Omental fat pad (tissue), 4 donors: ENCODE results near the gene IFFO2. TPM values are rescaled to one million over a fixed set of nuclear protein-coding genes. Genes with fewer than 3 reads are reported as not detected.

Source experiments
- ATAC-seq: fragments of 150-250 bp; one replicate; pipeline ENCODE4 v1.9.1; 2016; ENCODE audit warnings: mild to moderate bottlenecking, moderate library complexity; ENCODE audit not compliant: low FRiP score
- DNase-seq: peaks from one replicate; pipeline ENCODE4 v3.0.0-alpha.2; 2019; ENCODE audit warnings: low spot score
- CTCF ChIP-seq, 3 donors: fragments of 450-650 bp; IDR thresholded peaks; one replicate each; pipeline ENCODE4 v1.5.1; 2016 to 2017; ENCODE audit warnings: antibody characterized with exemption in 3 of 3, mild to moderate bottlenecking in 3 of 3, moderate library complexity in 2 of 3
- total RNA-seq, 4 donors: library from RNA; depleted of rRNA; stranded (reverse); fragments of >200 nt; gene quantifications; one replicate each; pipeline ENCODE4 v1.1.0, GENCODE V29; 2016

Gene IFFO2
- total RNA-seq, 4 donors from 2014 or later: 2.3 to 12.9 (median 7.7) TPM

GRCh38 chr1:18957532-18958300 lies 1.2 kb upstream of the IFFO2 start:
- no peak for ATAC-seq

GRCh38 chr1:18957136-18957521 lies 653 bp upstream of the IFFO2 start:
- ATAC-seq: no peak
- no peak for TF ChIP-seq CTCF (IDR thresholded peaks at IDR 0.05)

More at GRCh38 chr1:18957532-18958300, 1.2 kb upstream of the IFFO2 start:
- TF ChIP-seq CTCF (IDR thresholded peaks at IDR 0.05): no peak
- DNase-seq: no peak

GRCh38 chr1:18955441-18956192 lies 859 bp downstream of the IFFO2 start:
- no peak for TF ChIP-seq CTCF (IDR thresholded peaks at IDR 0.05)
- peak; percentile 10 for ATAC-seq
- DNase-seq: no peak

More at GRCh38 chr1:18957136-18957521, 653 bp upstream of the IFFO2 start:
- DNase-seq: no peak

GRCh38 chr1:18955131-18955440 lies 1.4 kb downstream of the IFFO2 start:
- no peak for TF ChIP-seq CTCF (IDR thresholded peaks at IDR 0.05)
- no peak for DNase-seq

GRCh38 chr1:18954270-18955071 lies 2.0 kb downstream of the IFFO2 start:
- no peak for ATAC-seq
- DNase-seq: no peak
- TF ChIP-seq CTCF (IDR thresholded peaks at IDR 0.05): no peak

More at GRCh38 chr1:18955131-18955440, 1.4 kb downstream of the IFFO2 start:
- ATAC-seq: no peak

- no peak for ATAC-seq
- no peak for TF ChIP-seq CTCF (IDR thresholded peaks at IDR 0.05)
Observed at GRCh38 chr1:18953731-18954231, 2.7 kb downstream of the IFFO2 start.

More at GRCh38 chr1:18953731-18954231, 2.7 kb downstream of the IFFO2 start:
- DNase-seq: no peak
